ENCODE results near the gene RTKN. TPM values are rescaled to one million over a fixed set of nuclear protein-coding genes. Genes with fewer than 3 reads are reported as not detected.

Gene RTKN
- total RNA-seq, 1 donor from 2014 or later = 88.7 TPM

- H3K36me3 Mint-ChIP-seq (ENCODE audit: unreplicated experiment) = no peaks in the 10 kb centered on the region
- peak within 1 kb of the TSS; percentile 99 for H3K27ac Mint-ChIP-seq (ENCODE audit: unreplicated experiment)
- peak; percentile 59 for TF ChIP-seq CTCF (IDR thresholded peaks at IDR 0.05; ENCODE audit: partially characterized antibody, unreplicated experiment)
- H3K27me3 Mint-ChIP-seq (ENCODE audit: unreplicated experiment) = peaks cover 12% of the 10 kb centered on the region
- H3K4me3 Mint-ChIP-seq (ENCODE audit: unreplicated experiment) = peak within 1 kb of the TSS; percentile 98
- no peaks in the 10 kb centered on the region for H3K4me1 Mint-ChIP-seq (ENCODE audit: low read depth, unreplicated experiment)
- H3K9me3 Mint-ChIP-seq (ENCODE audit: unreplicated experiment) = peaks cover 7% of the 10 kb centered on the region
- DNase-seq = peak; percentile 93
These were observed 41.3 kb upstream of the RTKN start, which contains the start of the genes CCDC142 and TTC31 for GRCh38 chr2:74482801-74483674. Gene CCDC142, minus strand, starts transcription at chr2:74482998. Its CDS starts 161 bp downstream, at chr2:74482837. Gene TTC31, plus strand, starts transcription at chr2:74483081. Its CDS starts 15 bp downstream, at chr2:74483096.

GRCh38 chr2:74481961-74482800 is 40.4 kb upstream of the RTKN start:
- TF ChIP-seq CTCF (IDR thresholded peaks at IDR 0.05; ENCODE audit: partially characterized antibody, unreplicated experiment) = no peak
- peak overlapping the region; percentile 98 for H3K4me3 Mint-ChIP-seq (ENCODE audit: unreplicated experiment)
- H3K4me1 Mint-ChIP-seq (ENCODE audit: low read depth, unreplicated experiment) = no peaks in the 10 kb centered on the region
- peak overlapping the region; percentile 99 for H3K27ac Mint-ChIP-seq (ENCODE audit: unreplicated experiment)
- DNase-seq = peak; percentile 66
- H3K27me3 Mint-ChIP-seq (ENCODE audit: unreplicated experiment) = peaks cover 12% of the 10 kb centered on the region
- peaks cover 9% of the 10 kb centered on the region for H3K9me3 Mint-ChIP-seq (ENCODE audit: unreplicated experiment)
- no peaks in the 10 kb centered on the region for H3K36me3 Mint-ChIP-seq (ENCODE audit: unreplicated experiment)

GRCh38 chr2:74481431-74481830 is 39.7 kb upstream of the RTKN start:
- peaks cover 9% of the 10 kb centered on the region for H3K9me3 Mint-ChIP-seq (ENCODE audit: unreplicated experiment)
- H3K4me3 Mint-ChIP-seq (ENCODE audit: unreplicated experiment) = peak overlapping the region; percentile 98
- no peaks in the 10 kb centered on the region for H3K36me3 Mint-ChIP-seq (ENCODE audit: unreplicated experiment)
- no peak overlapping the region for H3K27ac Mint-ChIP-seq (ENCODE audit: unreplicated experiment)
- DNase-seq = no peak
- H3K27me3 Mint-ChIP-seq (ENCODE audit: unreplicated experiment) = peaks cover 15% of the 10 kb centered on the region
- TF ChIP-seq CTCF (IDR thresholded peaks at IDR 0.05; ENCODE audit: partially characterized antibody, unreplicated experiment) = no peak
- H3K4me1 Mint-ChIP-seq (ENCODE audit: low read depth, unreplicated experiment) = no peaks in the 10 kb centered on the region

GRCh38 chr2:74474899-74475298 is 33.2 kb upstream of the RTKN start:
- Mint-ChIP-seq H3K4me3 (ENCODE audit: unreplicated experiment) (no peak overlapping the region), H3K4me1 (ENCODE audit: low read depth, unreplicated experiment) (no peaks in the 10 kb centered on the region), H3K36me3 (ENCODE audit: unreplicated experiment) (no peaks in the 10 kb centered on the region), H3K9me3 (ENCODE audit: unreplicated experiment) (peaks cover 17% of the 10 kb centered on the region), H3K27ac (ENCODE audit: unreplicated experiment) (no peak overlapping the region), H3K27me3 (ENCODE audit: unreplicated experiment) (peaks cover 21% of the 10 kb centered on the region)
- peak; percentile 35 for TF ChIP-seq CTCF (IDR thresholded peaks at IDR 0.05; ENCODE audit: partially characterized antibody, unreplicated experiment)
- DNase-seq = peak; percentile 53
